ENCODE measurements around the gene SFMBT2.

SFMBT2 gene

DNA sequence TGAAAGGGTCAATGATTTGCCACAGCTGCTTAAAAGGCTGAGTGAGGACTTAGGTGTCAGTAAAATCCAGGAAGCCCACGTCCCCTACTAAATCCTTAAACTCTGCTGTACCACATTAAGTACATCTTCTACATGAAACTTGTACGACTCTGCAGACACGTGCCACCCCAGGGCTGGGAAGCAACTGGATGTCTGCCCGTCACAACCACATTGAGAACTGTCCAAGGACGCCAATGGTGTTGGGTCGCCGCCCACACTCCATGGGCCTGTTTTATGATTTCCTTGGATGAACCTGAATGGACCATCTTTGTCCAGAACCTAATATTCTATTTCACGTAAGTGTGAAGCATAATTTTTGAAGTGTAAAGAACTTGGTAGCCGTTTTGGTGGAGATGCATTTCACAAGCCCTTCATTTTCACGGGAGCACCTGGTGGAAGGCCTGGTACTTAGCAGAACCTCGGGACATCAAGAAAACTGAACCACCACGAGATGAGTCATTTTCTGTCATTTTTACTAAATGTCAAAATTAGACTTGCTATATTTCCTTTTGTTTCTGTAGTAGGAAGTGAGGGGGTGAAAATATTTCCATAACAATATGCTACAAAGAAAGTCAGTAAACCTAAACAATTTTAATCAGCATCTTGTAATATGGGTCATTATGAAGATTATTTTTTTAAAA is 134.9 kb downstream of the SFMBT2 start:
- DNase-seq (ENCODE audit: low read depth) = no peak
- no peak overlapping the region for H3K4me3 ChIP-seq (ENCODE audit: low read depth, low read length)
- TF ChIP-seq, protein P1, sequence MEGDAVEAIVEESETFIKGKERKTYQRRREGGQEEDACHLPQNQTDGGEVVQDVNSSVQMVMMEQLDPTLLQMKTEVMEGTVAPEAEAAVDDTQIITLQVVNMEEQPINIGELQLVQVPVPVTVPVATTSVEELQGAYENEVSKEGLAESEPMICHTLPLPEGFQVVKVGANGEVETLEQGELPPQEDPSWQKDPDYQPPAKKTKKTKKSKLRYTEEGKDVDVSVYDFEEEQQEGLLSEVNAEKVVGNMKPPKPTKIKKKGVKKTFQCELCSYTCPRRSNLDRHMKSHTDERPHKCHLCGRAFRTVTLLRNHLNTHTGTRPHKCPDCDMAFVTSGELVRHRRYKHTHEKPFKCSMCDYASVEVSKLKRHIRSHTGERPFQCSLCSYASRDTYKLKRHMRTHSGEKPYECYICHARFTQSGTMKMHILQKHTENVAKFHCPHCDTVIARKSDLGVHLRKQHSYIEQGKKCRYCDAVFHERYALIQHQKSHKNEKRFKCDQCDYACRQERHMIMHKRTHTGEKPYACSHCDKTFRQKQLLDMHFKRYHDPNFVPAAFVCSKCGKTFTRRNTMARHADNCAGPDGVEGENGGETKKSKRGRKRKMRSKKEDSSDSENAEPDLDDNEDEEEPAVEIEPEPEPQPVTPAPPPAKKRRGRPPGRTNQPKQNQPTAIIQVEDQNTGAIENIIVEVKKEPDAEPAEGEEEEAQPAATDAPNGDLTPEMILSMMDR (IDR thresholded peaks at IDR 0.05; ENCODE audit: control insufficient read depth, extremely low read depth, insufficient read depth) = no peak

DNA sequence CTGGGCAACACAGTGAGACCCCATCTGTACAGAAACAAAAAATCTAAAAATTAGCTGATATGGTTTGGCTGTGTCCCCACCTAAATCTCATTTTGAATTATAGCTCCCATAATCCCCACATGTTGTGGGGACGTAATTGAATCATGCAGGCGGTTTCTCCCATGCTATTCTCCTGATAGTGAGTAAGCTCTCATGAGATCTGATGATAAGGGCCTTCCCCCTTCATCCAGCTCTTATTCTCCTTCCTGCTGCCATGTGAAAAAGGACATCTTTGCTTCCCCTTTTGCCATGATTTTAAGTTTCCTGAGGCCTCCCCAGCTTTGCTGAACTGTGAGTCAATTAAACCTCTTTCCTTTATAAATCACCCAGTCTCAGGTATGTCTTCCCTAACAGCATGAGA is 136.5 kb downstream of the SFMBT2 start:
- TF ChIP-seq, protein P1 (IDR thresholded peaks at IDR 0.05; ENCODE audit: control insufficient read depth, extremely low read depth, insufficient read depth) = no peak
- no peak overlapping the region for H3K4me3 ChIP-seq (ENCODE audit: low read depth, low read length)
- DNase-seq (ENCODE audit: low read depth) = no peak

DNA sequence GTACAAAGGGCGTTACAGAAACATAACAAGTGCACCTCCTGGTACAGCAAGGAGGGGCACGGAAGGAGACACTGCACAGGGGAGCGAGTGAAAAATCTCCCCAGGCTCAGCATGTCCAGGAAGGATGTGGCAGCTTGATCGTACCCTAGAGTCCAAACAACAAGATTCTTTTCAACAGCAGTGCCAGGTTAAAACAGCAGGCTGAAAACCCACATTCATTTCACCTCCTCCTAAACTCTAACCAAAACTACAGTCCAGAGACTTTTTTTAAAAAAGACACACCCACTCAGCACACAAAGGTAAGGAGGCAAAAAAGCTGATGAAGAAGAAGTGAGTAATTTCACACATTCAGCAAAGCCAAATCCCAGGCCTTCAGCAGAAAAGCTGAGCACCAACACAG is 138.8 kb downstream of the SFMBT2 start:
- no peak for DNase-seq (ENCODE audit: low read depth)
- no peak overlapping the region for H3K4me3 ChIP-seq (ENCODE audit: low read depth, low read length)
- TF ChIP-seq, protein P1 (IDR thresholded peaks at IDR 0.05; ENCODE audit: control insufficient read depth, extremely low read depth, insufficient read depth) = no peak

DNA sequence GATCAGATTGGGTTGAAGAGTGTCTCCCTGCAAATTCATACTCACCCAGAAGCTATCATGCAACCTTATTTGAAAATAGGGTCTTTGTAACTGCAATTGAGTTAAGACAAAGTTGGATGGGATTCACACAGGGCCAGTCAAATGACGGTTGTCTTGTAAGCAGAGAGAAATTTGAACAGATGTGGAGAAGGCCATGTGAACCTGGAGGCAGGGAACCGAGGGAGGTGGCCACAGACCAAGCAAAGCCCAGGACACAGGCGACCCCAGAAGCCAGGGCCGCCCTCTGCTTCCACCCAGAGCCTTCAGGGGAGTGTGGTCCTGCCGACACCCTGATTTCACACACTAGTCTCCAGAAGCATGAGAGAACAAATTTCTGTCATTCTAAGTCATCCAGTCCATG is 140.8 kb downstream of the SFMBT2 start:
- H3K4me3 ChIP-seq (ENCODE audit: low read depth, low read length) = no peak overlapping the region
- no peak for DNase-seq (ENCODE audit: low read depth)
- TF ChIP-seq, protein P1 (IDR thresholded peaks at IDR 0.05; ENCODE audit: control insufficient read depth, extremely low read depth, insufficient read depth) = no peak

DNA sequence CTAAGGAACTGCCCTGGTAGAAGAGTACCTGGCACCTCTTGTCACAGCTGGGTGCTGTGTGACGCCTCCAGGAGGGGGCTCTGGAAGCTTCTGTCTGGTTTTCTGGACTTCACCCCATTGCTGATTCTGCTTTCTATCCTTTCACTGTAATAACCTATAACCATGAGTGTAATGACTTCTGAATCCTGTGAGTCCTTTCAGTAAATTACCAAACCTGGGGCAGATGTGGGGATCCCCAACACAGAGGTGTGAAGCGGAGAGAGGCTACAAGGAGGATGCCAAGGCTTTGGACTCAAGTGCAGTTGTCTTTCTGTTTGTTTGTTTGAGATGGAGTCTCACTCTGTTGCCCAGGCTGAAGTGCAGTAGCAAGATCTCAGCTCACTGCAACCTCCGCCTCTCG is 143.7 kb downstream of the SFMBT2 start:
- no peak overlapping the region for H3K4me3 ChIP-seq (ENCODE audit: low read depth, low read length)
- TF ChIP-seq, protein P1 (IDR thresholded peaks at IDR 0.05; ENCODE audit: control insufficient read depth, extremely low read depth, insufficient read depth) = no peak
- DNase-seq (ENCODE audit: low read depth) = no peak

DNA sequence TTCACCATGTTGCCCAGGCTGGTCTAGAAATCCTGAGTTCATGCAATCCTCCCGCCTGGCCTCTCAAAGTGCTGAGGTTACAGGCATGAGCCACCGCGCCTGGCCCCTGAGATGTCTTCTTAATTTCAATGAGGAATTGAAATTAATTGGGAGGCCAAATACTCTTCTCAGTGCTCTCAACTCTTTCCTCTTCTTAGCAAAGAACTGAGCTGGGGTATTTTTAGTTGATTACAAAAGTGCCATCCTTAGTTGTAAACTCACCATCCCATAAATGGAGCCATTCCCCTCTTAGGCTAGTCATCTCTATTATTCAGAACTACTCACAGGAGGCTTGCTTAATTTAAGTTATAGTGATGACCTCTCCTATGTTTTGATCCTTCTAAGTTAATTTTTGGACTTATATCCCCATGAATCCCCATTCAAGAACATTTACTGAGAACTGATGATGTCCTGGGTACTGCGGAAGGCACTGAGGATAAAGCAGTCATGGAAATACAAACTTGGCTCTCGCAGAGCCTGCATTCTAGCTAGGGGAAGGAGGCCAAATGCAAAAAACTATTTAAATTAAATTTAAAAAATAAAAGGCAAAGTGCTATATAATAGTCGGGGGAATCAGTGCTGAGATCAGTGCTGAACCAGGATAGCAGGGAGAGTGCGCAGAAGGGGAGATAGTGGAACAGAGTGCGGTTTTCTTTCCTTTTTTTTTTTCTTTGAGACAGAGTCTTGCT is 145.3 kb downstream of the SFMBT2 start:
- no peak overlapping the region for H3K4me3 ChIP-seq (ENCODE audit: low read depth, low read length)
- TF ChIP-seq, protein P1 (IDR thresholded peaks at IDR 0.05; ENCODE audit: control insufficient read depth, extremely low read depth, insufficient read depth) = no peak
- no peak for DNase-seq (ENCODE audit: low read depth)

Data from LNCaP clone FGC (cell line).